IMR-90 (cell line): ENCODE data around the gene CNIH1. TPM values are rescaled to one million over a fixed set of nuclear protein-coding genes. Genes with fewer than 3 reads are reported as not detected.

Experiments
- ATAC-seq: fragments of 200-7000 bp; cut with Tn5 transposase; 2 replicates; pipeline ENCODE4 v1.9.1; 2020; ENCODE audit warnings: low read depth, mild to moderate bottlenecking, moderate library complexity
- BruUV-seq: library from RNA; stranded (reverse); fragments of 400-500 nt; replicated peaks from 2 replicates; lab custom pipeline; 2021; lab: Mats Ljungman, UMichigan
- CTCF ChIA-PET: fragments of 300-600 bp; formaldehyde crosslinking; extraction: SDS; loops from one replicate; lab custom pipeline; 2021; ENCODE audit warnings: antibody characterized with exemption; lab: Yijun Ruan, JAX
- POLR2A ChIA-PET: fragments of 300-600 bp; sonication (Branson Sonifier 250); formaldehyde crosslinking; loops from one replicate; lab custom pipeline; 2022; ENCODE audit warnings: antibody characterized with exemption; ENCODE audit not compliant: unreplicated experiment; lab: Charles Lee
- DNase-seq: peaks from one replicate; pipeline ENCODE4 v3.0.0; 2013
- H2AFZ ChIP-seq: replicated peaks from 2 replicates; pipeline ENCODE3; 2013; ENCODE audit warnings: low read length, mild to moderate bottlenecking; ENCODE audit not compliant: poor library complexity
- H2AK5ac ChIP-seq: 2 replicates; pipeline ENCODE4 v1.6.1; 2013; ENCODE audit warnings: low read depth, low read length, inconsistent platforms
- H2AK9ac ChIP-seq: replicated peaks from 2 replicates; pipeline ENCODE3; 2013; ENCODE audit warnings: mild to moderate bottlenecking, low read depth, low read length, moderate library complexity; ENCODE audit not compliant: poor library complexity
- H2BK120ac ChIP-seq: 2 replicates; pipeline ENCODE4 v1.6.1; 2013; ENCODE audit warnings: low read depth, low read length, inconsistent platforms
- H2BK15ac ChIP-seq: 3 replicates; pipeline ENCODE4 v1.6.1; 2013; ENCODE audit warnings: low read depth, low read length, inconsistent platforms
- H2BK20ac ChIP-seq: 2 replicates; pipeline ENCODE4 v1.6.1; 2013; ENCODE audit warnings: low read depth, mild to moderate bottlenecking, inconsistent platforms, low read length, moderate library complexity
- H2BK5ac ChIP-seq: 2 replicates; pipeline ENCODE4 v1.6.1; 2013; ENCODE audit warnings: mild to moderate bottlenecking, low read depth, low read length, inconsistent platforms; ENCODE audit not compliant: poor library complexity, severe bottlenecking
- H3K14ac ChIP-seq: replicated peaks from 2 replicates; pipeline ENCODE4 v1.6.1; 2013; ENCODE audit warnings: low read depth, low read length, inconsistent platforms
- H3K18ac ChIP-seq: 2 replicates; pipeline ENCODE4 v1.6.1; 2013; ENCODE audit warnings: low read depth, low read length, control low read depth
- H3K23ac ChIP-seq: 2 replicates; pipeline ENCODE4 v1.6.1; 2013; ENCODE audit warnings: low read depth, low read length, inconsistent platforms
- H3K27ac ChIP-seq: 2 replicates; pipeline ENCODE4 v1.5.1; 2013; ENCODE audit warnings: mild to moderate bottlenecking, control low read depth, low read length; ENCODE audit not compliant: insufficient read depth
- H3K27me3 ChIP-seq: 2 replicates; pipeline ENCODE4 v1.6.1; 2013; ENCODE audit warnings: low read length; ENCODE audit not compliant: control insufficient read depth, insufficient read depth
- H3K36me3 ChIP-seq: 2 replicates; pipeline ENCODE4 v1.6.1; 2013; ENCODE audit warnings: low read length, mixed read lengths; ENCODE audit not compliant: control insufficient read depth, insufficient read depth
- H3K4ac ChIP-seq: 2 replicates; pipeline ENCODE4 v1.6.1; 2013; ENCODE audit warnings: low read depth, low read length, inconsistent platforms
- H3K4me1 ChIP-seq: 2 replicates; pipeline ENCODE4 v1.6.1; 2013; ENCODE audit warnings: low read length, mixed read lengths; ENCODE audit not compliant: control insufficient read depth, insufficient read depth
- H3K4me2 ChIP-seq: 2 replicates; pipeline ENCODE4 v1.6.1; 2013; ENCODE audit warnings: low read depth, mild to moderate bottlenecking, control low read depth, low read length, moderate library complexity
- H3K4me3 ChIP-seq: 2 replicates; pipeline ENCODE4 v1.5.1; 2013; ENCODE audit warnings: low read depth, mild to moderate bottlenecking, control low read depth, low read length, moderate library complexity; ENCODE audit not compliant: insufficient read depth
- H3K56ac ChIP-seq: 2 replicates; pipeline ENCODE4 v1.6.1; 2013; ENCODE audit warnings: low read length, inconsistent platforms; ENCODE audit not compliant: insufficient read depth; ENCODE audit errors: extremely low read depth
- H3K79me1 ChIP-seq, 2 experiments: 2 replicates each; pipeline ENCODE4 v1.6.1; 2013; ENCODE audit warnings: low read length in 2 of 2, inconsistent platforms in 1 of 2, low read depth in 1 of 2
- H3K9ac ChIP-seq: 2 replicates; pipeline ENCODE4 v1.6.1; 2013; ENCODE audit warnings: low read depth, low read length, control low read depth
- H3K9me1 ChIP-seq: 2 replicates; pipeline ENCODE4 v1.6.1; 2013; ENCODE audit warnings: low read length, inconsistent platforms; ENCODE audit not compliant: insufficient read depth
- H3K9me3 ChIP-seq: 2 replicates; pipeline ENCODE4 v1.6.1; 2013; ENCODE audit warnings: low read length; ENCODE audit not compliant: control insufficient read depth, insufficient read depth
- H4K20me1 ChIP-seq: 2 replicates; pipeline ENCODE4 v1.6.1; 2013; ENCODE audit warnings: low read length, inconsistent platforms; ENCODE audit not compliant: insufficient read depth
- H4K5ac ChIP-seq: 2 replicates; pipeline ENCODE4 v1.6.1; 2013; ENCODE audit warnings: mild to moderate bottlenecking, low read depth, low read length, control low read depth
- H4K8ac ChIP-seq, 2 experiments: 2 replicates each; pipeline ENCODE4 v1.6.1; 2013; ENCODE audit warnings: low read depth in 2 of 2, low read length in 2 of 2, control low read depth in 1 of 2, inconsistent platforms in 1 of 2
- H4K91ac ChIP-seq: 2 replicates; pipeline ENCODE4 v1.6.1; 2013; ENCODE audit warnings: low read depth, low read length, inconsistent platforms; ENCODE audit not compliant: insufficient read depth
- MAZ ChIP-seq: IDR thresholded peaks from 2 replicates; pipeline ENCODE4 v1.6.1; 2012; ENCODE audit warnings: low read depth, mild to moderate bottlenecking, low read length, improper control_type of control experiment, moderate library complexity, borderline replicate concordance
- RFX5 ChIP-seq: IDR thresholded peaks from 2 replicates; pipeline ENCODE4 v1.8.0; 2012; ENCODE audit warnings: low read depth, mild to moderate bottlenecking, low read length, moderate library complexity
- USF2 ChIP-seq: fragments of 150-350 bp; IDR thresholded peaks from 2 replicates; pipeline ENCODE4 v1.6.1; 2017; ENCODE audit warnings: mild to moderate bottlenecking, antibody characterized with exemption, low read length, low read depth
- WGBS, 2 experiments: methylation state at CpG; one replicate each; pipeline versions ENCODE4 v1.1.5 to v1.1.7; 2013; ENCODE audit warnings: missing lambda C conversion rate in 2 of 2; ENCODE audit not compliant: insufficient read length in 1 of 2; ENCODE audit errors: extremely low coverage in 2 of 2; 5-methylcytosine and 5-hydroxymethylcytosine counted together
- dilution Hi-C: fragments of 300-500 bp; cut with HindIII; formaldehyde crosslinking; loops from one replicate; pipeline ENCODE4 v1.14.3; 2018; ENCODE audit warnings: low sequenced_read_pairs; ENCODE audit not compliant: unreplicated experiment
- in situ Hi-C: fragments of 300-500 bp; cut with MboI; formaldehyde crosslinking; loops from 3 replicates; pipeline ENCODE4 v1.14.3; 2019; ENCODE audit warnings: low sequenced_read_pairs, inconsistent platforms, mixed read lengths
- intact Hi-C: fragments of 100-400 bp; cut with micrococcal nuclease; formaldehyde crosslinking; loops from 2 replicates; pipeline ENCODE4 v1.10.0; 2022
- polyA plus RNA-seq, 3 experiments: library from polyadenylated mRNA; depleted of rRNA; stranded (reverse); fragments of >200 nt; gene quantifications; 2 replicates each; pipeline ENCODE4 v1.2.3, GENCODE V29; 2012; ENCODE audit warnings: low replicate concordance in 1 of 3
- total RNA-seq: library from RNA; depleted of rRNA; stranded (reverse); fragments of >200 nt; gene quantifications from 2 replicates; pipeline ENCODE4 v1.2.3, GENCODE V29; 2012

The CNIH1 gene
- total and polyA plus RNA-seq, 2 of the 4 experiments (the other 2 are of a cell fraction) = 244 to 284 TPM

GRCh38 chr14:54395716-54396115 is 45.5 kb downstream of the CNIH1 start:
- no peak overlapping the region for H2BK5ac ChIP-seq
- H2BK20ac ChIP-seq = no peak overlapping the region
- no peak overlapping the region for H3K4ac ChIP-seq
- intact Hi-C loops (no loop called here), dilution Hi-C loops (no loop called here), in situ Hi-C loops (no loop called here)
- no peak overlapping the region for H4K91ac ChIP-seq
- BruUV-seq = no TSS peak
- no peak overlapping the region for H2BK120ac ChIP-seq
- H4K5ac ChIP-seq = no peak overlapping the region
- POLR2A ChIA-PET = no interaction called here
- H3K79me1 ChIP-seq = peaks cover 19 to 31% of the 10 kb centered on the region in 2 experiments
- CTCF ChIA-PET = interaction anchor here (0.9 kb wide), 1 partner anchor 25 kb away, joined by 3 read pairs; no protein-coding TSS in a partner anchor
- no CpG with 5 or more reads among the region's 2 CpGs for WGBS, 2 experiments
- ATAC-seq (no peak), DNase-seq (no peak)
- no peak overlapping the region for H3K4me2 ChIP-seq
- H3K56ac ChIP-seq = no peak overlapping the region
- H3K14ac ChIP-seq = no peak overlapping the region
- H3K18ac ChIP-seq = no peak overlapping the region
- H2AK5ac ChIP-seq = no peak overlapping the region
- no peak overlapping the region for H2BK15ac ChIP-seq
- no peak overlapping the region for H3K9ac ChIP-seq
- H3K4me3 ChIP-seq = no peak overlapping the region
- H3K27ac ChIP-seq = no peak overlapping the region
- no peak overlapping the region for H2AK9ac ChIP-seq
- H3K36me3 ChIP-seq = no peaks in the 10 kb centered on the region
- no peak overlapping the region for H2AFZ ChIP-seq
- no peaks in the 10 kb centered on the region for H3K9me3 ChIP-seq
- no peak overlapping the region for H3K23ac ChIP-seq
- TF ChIP-seq RFX5 (no peak), MAZ (no peak), USF2 (no peak)
- H3K27me3 ChIP-seq = peaks cover 2% of the 10 kb centered on the region; the same call in 1 of the 2 replicates
- H4K20me1 ChIP-seq = no peaks in the 10 kb centered on the region
- H4K8ac ChIP-seq = no peak overlapping the region
- peaks cover 5% of the 10 kb centered on the region; the same call in 1 of the 2 replicates for H3K4me1 ChIP-seq
- peaks cover 4% of the 10 kb centered on the region; the same call in 1 of the 2 replicates for H3K9me1 ChIP-seq
